22Rv1 (cell line): Measurements from ENCODE around the gene TMEM11.

Experiments
- ZFX ChIP-seq: fragments of 450-650 bp; IDR thresholded peaks from 2 replicates; pipeline ENCODE4 v1.6.1; 2017; ENCODE audit warnings: antibody characterized with exemption, borderline replicate concordance
- TF ChIP-seq, protein P1 (sequence below): fragments of 450-650 bp; IDR thresholded peaks from 2 replicates; pipeline ENCODE4 v1.5.1; 2017; ENCODE audit warnings: mild to moderate bottlenecking

DNA sequence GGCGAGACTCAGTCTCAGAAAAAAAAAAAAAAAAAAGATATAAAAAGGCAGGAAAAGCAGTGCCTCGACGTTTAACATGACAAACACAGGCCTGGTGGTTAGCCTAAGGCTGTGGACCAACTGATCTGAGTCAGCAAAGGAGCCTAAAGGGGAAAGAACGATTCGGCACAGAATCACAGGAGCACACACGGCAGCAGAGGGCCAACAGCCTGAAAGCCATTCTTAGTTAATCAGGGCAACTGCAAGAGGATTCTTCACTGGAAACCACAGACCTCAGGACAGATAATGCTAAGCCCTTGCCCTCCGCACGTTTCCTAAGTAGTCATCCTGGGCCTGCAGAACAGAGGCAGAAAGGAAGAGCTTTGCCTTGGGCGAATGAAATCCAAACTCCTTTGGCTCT lies 14.7 kb downstream of the TMEM11 start:
- TF ChIP-seq, protein P1, sequence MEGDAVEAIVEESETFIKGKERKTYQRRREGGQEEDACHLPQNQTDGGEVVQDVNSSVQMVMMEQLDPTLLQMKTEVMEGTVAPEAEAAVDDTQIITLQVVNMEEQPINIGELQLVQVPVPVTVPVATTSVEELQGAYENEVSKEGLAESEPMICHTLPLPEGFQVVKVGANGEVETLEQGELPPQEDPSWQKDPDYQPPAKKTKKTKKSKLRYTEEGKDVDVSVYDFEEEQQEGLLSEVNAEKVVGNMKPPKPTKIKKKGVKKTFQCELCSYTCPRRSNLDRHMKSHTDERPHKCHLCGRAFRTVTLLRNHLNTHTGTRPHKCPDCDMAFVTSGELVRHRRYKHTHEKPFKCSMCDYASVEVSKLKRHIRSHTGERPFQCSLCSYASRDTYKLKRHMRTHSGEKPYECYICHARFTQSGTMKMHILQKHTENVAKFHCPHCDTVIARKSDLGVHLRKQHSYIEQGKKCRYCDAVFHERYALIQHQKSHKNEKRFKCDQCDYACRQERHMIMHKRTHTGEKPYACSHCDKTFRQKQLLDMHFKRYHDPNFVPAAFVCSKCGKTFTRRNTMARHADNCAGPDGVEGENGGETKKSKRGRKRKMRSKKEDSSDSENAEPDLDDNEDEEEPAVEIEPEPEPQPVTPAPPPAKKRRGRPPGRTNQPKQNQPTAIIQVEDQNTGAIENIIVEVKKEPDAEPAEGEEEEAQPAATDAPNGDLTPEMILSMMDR: no peak
- TF ChIP-seq ZFX: no peak
